Prostate gland (tissue), 2 donors: Measurements from ENCODE around the gene FBXW2. TPM values are rescaled to one million over a fixed set of nuclear protein-coding genes. Genes with fewer than 3 reads are reported as not detected.

Experiments used
- DNase-seq: peaks from one replicate; pipeline ENCODE4 v3.0.0-alpha.2; 2019; ENCODE audit warnings: low spot score
- H3K27ac ChIP-seq, 2 donors: fragments of 200-600 bp; sonication (generic); 2 replicates each; pipeline ENCODE4 v1.5.1; 2017 to 2019
- H3K27me3 ChIP-seq: fragments of 200-600 bp; sonication (generic); replicated peaks from 2 replicates; pipeline ENCODE4 v1.5.1; 2019; ENCODE audit not compliant: insufficient read depth
- H3K36me3 ChIP-seq, 2 donors: fragments of 200-600 bp; sonication (generic); 1 replicate in 1 of 2; 2 replicates in 1 of 2; pipeline versions ENCODE4 v1.5.1 to v1.8.1; 2017 to 2019
- H3K4me1 ChIP-seq: fragments of 200-600 bp; sonication (generic); replicated peaks from 2 replicates; pipeline ENCODE4 v1.5.1; 2019
- H3K4me3 ChIP-seq, 2 donors: fragments of 200-600 bp; sonication (generic); 2 replicates each; pipeline ENCODE4 v1.5.1; 2017 to 2019
- H3K9me3 ChIP-seq: fragments of 200-600 bp; sonication (generic); 2 replicates; pipeline ENCODE4 v1.5.1; 2017
- POLR2A ChIP-seq: fragments of 450-650 bp; IDR thresholded peaks from one replicate; pipeline ENCODE4 v1.6.1; 2016; ENCODE audit warnings: antibody characterized with exemption, mild to moderate bottlenecking
- POLR2AphosphoS5 ChIP-seq: sonication (generic); formaldehyde crosslinking; IDR thresholded peaks from one replicate; pipeline ENCODE4 v1.6.1; 2017; ENCODE audit warnings: antibody characterized with exemption
- WGBS: methylation state at CpG from one replicate; pipeline ENCODE4 v1.1.5; 2018; 5-methylcytosine and 5-hydroxymethylcytosine counted together
- intact Hi-C: fragments of 100-400 bp; cut with DNase I; formaldehyde crosslinking; loops from one replicate; pipeline ENCODE4 v1.14.2; 2022
- total RNA-seq, 2 donors: library from RNA; depleted of rRNA; stranded (reverse); fragments of >200 nt; gene quantifications; one replicate each; pipeline ENCODE4 v1.1.0, GENCODE V29; 2016
- TF ChIP-seq, protein P1 (sequence below), 4 experiments: fragments of 200-600 bp in 2 of 4; fragments of 450-650 bp in 2 of 4; sonication (generic) in 2 of 4; IDR thresholded peaks; 1 replicate in 3 of 4; 2 replicates in 1 of 4; pipeline ENCODE4 v1.5.1; 2016 to 2019; ENCODE audit warnings: antibody characterized with exemption in 4 of 4, mild to moderate bottlenecking in 2 of 4, moderate library complexity in 2 of 4

Gene FBXW2
- total RNA-seq, 2 donors from 2014 or later = 38.3 to 57.1 TPM

DNA sequence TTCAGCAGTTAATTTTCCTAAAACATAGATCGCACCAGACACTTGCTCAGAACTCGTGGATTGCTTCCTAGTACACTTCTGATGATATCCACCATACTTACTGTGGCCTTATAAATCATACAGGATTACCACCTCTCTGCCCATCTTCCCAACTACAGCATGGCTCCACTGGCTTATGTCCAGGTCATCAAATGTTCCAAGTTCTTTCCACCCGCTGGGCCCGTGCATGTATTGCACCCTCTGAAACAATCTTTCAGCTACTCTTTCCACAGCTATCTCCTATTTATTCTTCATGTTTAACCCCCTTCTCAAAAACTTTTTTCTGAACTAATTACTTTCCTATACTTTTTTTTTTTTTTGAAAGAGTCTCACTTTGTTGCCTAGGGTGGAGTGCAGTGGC, 18.5 kb downstream of the FBXW2 start:
- Histone ChIP-seq H3K27me3 (no peaks in the 10 kb centered on the region), H3K9me3 (no peaks in the 10 kb centered on the region), H3K36me3 (no peaks in the 10 kb centered on the region), H3K4me1 (peaks cover 18% of the 10 kb centered on the region), H3K27ac (no peak overlapping the region), H3K4me3 (no peak overlapping the region)
- intact Hi-C loops = no loop called here
- 85% methylated on average over 4 of the region's 4 CpGs for WGBS
- DNase-seq = no peak
- TF ChIP-seq, protein P1, sequence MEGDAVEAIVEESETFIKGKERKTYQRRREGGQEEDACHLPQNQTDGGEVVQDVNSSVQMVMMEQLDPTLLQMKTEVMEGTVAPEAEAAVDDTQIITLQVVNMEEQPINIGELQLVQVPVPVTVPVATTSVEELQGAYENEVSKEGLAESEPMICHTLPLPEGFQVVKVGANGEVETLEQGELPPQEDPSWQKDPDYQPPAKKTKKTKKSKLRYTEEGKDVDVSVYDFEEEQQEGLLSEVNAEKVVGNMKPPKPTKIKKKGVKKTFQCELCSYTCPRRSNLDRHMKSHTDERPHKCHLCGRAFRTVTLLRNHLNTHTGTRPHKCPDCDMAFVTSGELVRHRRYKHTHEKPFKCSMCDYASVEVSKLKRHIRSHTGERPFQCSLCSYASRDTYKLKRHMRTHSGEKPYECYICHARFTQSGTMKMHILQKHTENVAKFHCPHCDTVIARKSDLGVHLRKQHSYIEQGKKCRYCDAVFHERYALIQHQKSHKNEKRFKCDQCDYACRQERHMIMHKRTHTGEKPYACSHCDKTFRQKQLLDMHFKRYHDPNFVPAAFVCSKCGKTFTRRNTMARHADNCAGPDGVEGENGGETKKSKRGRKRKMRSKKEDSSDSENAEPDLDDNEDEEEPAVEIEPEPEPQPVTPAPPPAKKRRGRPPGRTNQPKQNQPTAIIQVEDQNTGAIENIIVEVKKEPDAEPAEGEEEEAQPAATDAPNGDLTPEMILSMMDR (IDR thresholded peaks at IDR 0.05) = no peak
- TF ChIP-seq POLR2A = no peak
- TF ChIP-seq POLR2AphosphoS5 = no peak

DNA sequence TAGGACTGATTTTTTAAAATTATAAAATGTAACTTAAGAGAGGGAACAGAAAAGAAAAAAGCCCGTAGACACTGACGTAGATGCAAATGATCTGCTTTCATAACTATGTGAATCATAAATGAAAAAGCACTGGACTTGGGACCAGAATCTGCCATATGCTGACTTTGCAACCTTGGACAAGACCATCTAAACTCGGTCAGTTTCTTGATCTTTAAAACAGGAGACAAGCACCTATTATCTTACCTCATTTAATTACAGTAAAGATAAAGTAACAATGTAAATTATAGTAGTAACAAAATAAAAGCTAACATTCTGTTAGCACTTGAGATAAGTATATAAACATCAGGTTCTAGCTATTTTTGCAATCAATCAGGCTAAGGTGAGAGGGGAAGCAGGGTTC, 20.0 kb downstream of the FBXW2 start:
- no peak for TF ChIP-seq POLR2AphosphoS5
- no peak for TF ChIP-seq POLR2A
- TF ChIP-seq, protein P1 (IDR thresholded peaks at IDR 0.05) = no peak
- Histone ChIP-seq H3K27me3 (no peaks in the 10 kb centered on the region), H3K9me3 (no peaks in the 10 kb centered on the region), H3K4me3 (no peak overlapping the region), H3K27ac (no peak overlapping the region), H3K4me1 (peaks cover 9% of the 10 kb centered on the region), H3K36me3 (no peaks in the 10 kb centered on the region)
- DNase-seq = no peak
- intact Hi-C loops = no loop called here
- 88% methylated on average over 3 of the region's 3 CpGs for WGBS

DNA sequence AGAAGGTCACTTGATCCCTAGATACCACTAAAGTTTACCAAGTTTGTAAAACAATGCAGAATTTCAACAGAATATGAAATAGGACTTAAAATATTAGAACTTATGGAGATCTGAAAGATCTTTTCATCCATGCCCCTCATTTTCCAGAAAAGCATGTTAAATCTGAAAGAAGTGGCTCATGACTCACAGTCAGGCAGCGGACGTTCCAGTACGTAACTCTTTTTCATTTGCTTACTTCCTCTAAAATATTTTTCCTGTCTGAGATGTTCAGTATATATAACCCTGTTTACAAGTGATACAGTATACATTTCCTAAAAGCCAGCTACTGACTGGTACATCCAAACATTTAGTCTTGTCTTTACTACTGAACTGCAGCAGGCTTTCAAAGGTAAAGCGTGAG, 22.3 kb downstream of the FBXW2 start:
- intact Hi-C loops = no loop called here
- 95% methylated on average over 4 of the region's 4 CpGs for WGBS
- no peak overlapping the region for H3K27ac ChIP-seq
- no peaks in the 10 kb centered on the region for H3K4me1 ChIP-seq
- H3K36me3 ChIP-seq = no peaks in the 10 kb centered on the region
- no peak overlapping the region for H3K4me3 ChIP-seq
- TF ChIP-seq POLR2AphosphoS5 (no peak), POLR2A (no peak)
- TF ChIP-seq, protein P1 (IDR thresholded peaks at IDR 0.05) = no peak
- H3K27me3 ChIP-seq = no peaks in the 10 kb centered on the region
- DNase-seq = no peak
- no peaks in the 10 kb centered on the region for H3K9me3 ChIP-seq

DNA sequence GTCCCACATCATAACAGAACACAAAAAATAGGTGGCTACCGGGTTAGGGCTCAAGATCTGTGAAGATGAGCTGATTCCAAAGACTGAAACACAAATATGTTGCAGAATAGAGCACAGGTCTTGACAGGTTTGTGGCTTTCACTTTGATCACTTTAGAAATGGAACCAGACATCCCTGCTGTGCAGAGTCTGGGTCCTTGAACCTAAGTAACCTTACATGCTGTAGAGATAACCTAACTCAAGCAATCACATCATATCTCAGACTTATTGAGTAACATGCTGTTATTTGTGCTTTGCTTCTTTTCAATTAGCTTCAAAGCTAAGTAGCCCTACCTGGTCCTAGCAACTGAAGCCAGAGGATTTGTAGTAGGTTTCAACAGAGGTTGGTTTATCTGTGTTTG, 24.3 kb downstream of the FBXW2 start:
- no peak overlapping the region for H3K4me3 ChIP-seq
- H3K27ac ChIP-seq = no peak overlapping the region
- peaks cover 0 to 5% of the 10 kb centered on the region in 2 donors for H3K36me3 ChIP-seq
- no peak for TF ChIP-seq POLR2A
- TF ChIP-seq POLR2AphosphoS5 = no peak
- TF ChIP-seq, protein P1 (IDR thresholded peaks at IDR 0.05) = no peak
- intact Hi-C loops = no loop called here
- H3K27me3 ChIP-seq = no peaks in the 10 kb centered on the region
- DNase-seq = no peak
- no peaks in the 10 kb centered on the region for H3K9me3 ChIP-seq
- no peaks in the 10 kb centered on the region for H3K4me1 ChIP-seq
- WGBS = 48% methylated on average over 1 of the region's 1 CpG

DNA sequence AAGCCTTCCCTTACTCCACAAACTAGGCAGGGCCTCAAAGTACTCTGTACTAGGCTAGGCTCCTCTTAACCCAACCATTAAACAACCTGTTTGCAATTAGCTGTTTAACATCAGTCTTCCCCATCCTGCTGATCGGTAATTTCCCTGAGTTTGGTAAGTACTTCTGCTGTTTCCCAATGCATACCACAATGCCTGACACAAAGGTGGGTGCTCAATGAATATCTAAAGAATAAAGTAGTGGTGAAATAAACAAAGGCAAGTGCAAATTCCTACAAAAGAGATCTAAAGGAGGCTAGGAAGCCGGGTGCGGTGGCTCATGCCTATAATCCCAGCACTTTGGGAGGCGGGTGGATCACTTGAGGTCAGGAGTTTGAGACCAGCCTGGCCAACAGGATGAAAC, 25.0 kb downstream of the FBXW2 start:
- H3K36me3 ChIP-seq = peaks cover 0 to 5% of the 10 kb centered on the region in 2 donors
- no peaks in the 10 kb centered on the region for H3K27me3 ChIP-seq
- WGBS = 96% methylated on average over 4 of the region's 4 CpGs
- intact Hi-C loops = no loop called here
- no peak overlapping the region for H3K4me3 ChIP-seq
- H3K9me3 ChIP-seq = no peaks in the 10 kb centered on the region
- no peaks in the 10 kb centered on the region for H3K4me1 ChIP-seq
- DNase-seq = no peak
- TF ChIP-seq POLR2A (no peak), POLR2AphosphoS5 (no peak)
- TF ChIP-seq, protein P1 (IDR thresholded peaks at IDR 0.05) = no peak
- H3K27ac ChIP-seq = no peak overlapping the region
